ACHN (cell line): Measurements from ENCODE around the gene LCTL.

ENCODE experiments used
- DNase-seq: peaks from one replicate; pipeline ENCODE4 v3.0.0-alpha.2; 2015
- in situ Hi-C: cut with HindIII; loops from 2 replicates; pipeline ENCODE4 v1.10.0; 2017; ENCODE audit warnings: low sequenced_read_pairs, low pct_ligation_motif_present, low pct_unique_long_range_greater_than_20kb

LCTL gene

GRCh38 chr15:66565741-66566144, at the start of gene LCTL:
TSS of gene LCTL (minus strand) at chr15:66565998. CDS start at chr15:66565365, 633 bp downstream.
- DNase-seq: peak; percentile 14
- in situ Hi-C loops: no loop called here

- in situ Hi-C loops: no loop called here
- no peak for DNase-seq
Observed at GRCh38 chr15:66614951-66615760, 49.4 kb upstream of the LCTL start.

- in situ Hi-C loops: no loop called here
- no peak for DNase-seq
Observed at GRCh38 chr15:66614456-66614855, 48.7 kb upstream of the LCTL start.

GRCh38 chr15:66613743-66614142, 47.9 kb upstream of the LCTL start:
- no peak for DNase-seq
- in situ Hi-C loops: no loop called here

GRCh38 chr15:66611257-66612053, 45.7 kb upstream of the LCTL start:
- in situ Hi-C loops: no loop called here
- DNase-seq: no peak

- no peak for DNase-seq
- in situ Hi-C loops: no loop called here
Observed at GRCh38 chr15:66609876-66610275, 44.1 kb upstream of the LCTL start.

GRCh38 chr15:66608881-66609280, 43.1 kb upstream of the LCTL start:
- no peak for DNase-seq
- in situ Hi-C loops: no loop called here

GRCh38 chr15:66608159-66608558, 42.4 kb upstream of the LCTL start:
- DNase-seq: no peak
- in situ Hi-C loops: no loop called here

GRCh38 chr15:66603301-66604179, 37.7 kb upstream of the LCTL start:
- in situ Hi-C loops: no loop called here
- peak; percentile 60 for DNase-seq

GRCh38 chr15:66601521-66601920, 35.7 kb upstream of the LCTL start:
- in situ Hi-C loops: no loop called here
- DNase-seq: no peak

GRCh38 chr15:66600240-66600627, 34.4 kb upstream of the LCTL start:
- in situ Hi-C loops: no loop called here
- DNase-seq: no peak

GRCh38 chr15:66599536-66600239, 33.9 kb upstream of the LCTL start:
- in situ Hi-C loops: no loop called here
- DNase-seq: no peak

GRCh38 chr15:66598095-66598815, 32.5 kb upstream of the LCTL start:
- in situ Hi-C loops: no loop called here

GRCh38 chr15:66595931-66596545, 30.2 kb upstream of the LCTL start:
- DNase-seq: no peak
- in situ Hi-C loops: no loop called here

More at GRCh38 chr15:66598095-66598815, 32.5 kb upstream of the LCTL start:
- no peak for DNase-seq

GRCh38 chr15:66595332-66595731, 29.5 kb upstream of the LCTL start:
- in situ Hi-C loops: no loop called here
- no peak for DNase-seq

- DNase-seq: no peak
- in situ Hi-C loops: no loop called here
Observed at GRCh38 chr15:66594836-66595235, 29.0 kb upstream of the LCTL start.

- no peak for DNase-seq
Observed at GRCh38 chr15:66594344-66594743, 28.5 kb upstream of the LCTL start.

More at GRCh38 chr15:66594344-66594743, 28.5 kb upstream of the LCTL start:
- in situ Hi-C loops: no loop called here
